ENCODE results near the gene RCE1.
"Not testable (repeated sequence)": the region's sequence is repeated elsewhere in the genome, so short reads cannot be mapped to it uniquely, and the experiment has no call there.

RCE1 gene

GRCh38 chr11:66842896-66843775 lies at the start of gene RCE1:
Gene RCE1, plus strand, starts transcription at chr11:66843441. Its CDS starts 15 bp downstream, at chr11:66843456.
- H3K27ac ChIP-seq, result peak within 1 kb of the TSS; percentile 96
- no peak for TF ChIP-seq CTCF (conservative IDR thresholded peaks at IDR 0.05)
- peak; percentile 95; the same call in 1 of the 2 replicates for TF ChIP-seq ZFX (IDR thresholded peaks at IDR 0.05)

GRCh38 chr11:66799815-66800214 lies 43.4 kb upstream of the RCE1 start:
- not testable (repeated sequence) for H3K27ac ChIP-seq

DNA sequence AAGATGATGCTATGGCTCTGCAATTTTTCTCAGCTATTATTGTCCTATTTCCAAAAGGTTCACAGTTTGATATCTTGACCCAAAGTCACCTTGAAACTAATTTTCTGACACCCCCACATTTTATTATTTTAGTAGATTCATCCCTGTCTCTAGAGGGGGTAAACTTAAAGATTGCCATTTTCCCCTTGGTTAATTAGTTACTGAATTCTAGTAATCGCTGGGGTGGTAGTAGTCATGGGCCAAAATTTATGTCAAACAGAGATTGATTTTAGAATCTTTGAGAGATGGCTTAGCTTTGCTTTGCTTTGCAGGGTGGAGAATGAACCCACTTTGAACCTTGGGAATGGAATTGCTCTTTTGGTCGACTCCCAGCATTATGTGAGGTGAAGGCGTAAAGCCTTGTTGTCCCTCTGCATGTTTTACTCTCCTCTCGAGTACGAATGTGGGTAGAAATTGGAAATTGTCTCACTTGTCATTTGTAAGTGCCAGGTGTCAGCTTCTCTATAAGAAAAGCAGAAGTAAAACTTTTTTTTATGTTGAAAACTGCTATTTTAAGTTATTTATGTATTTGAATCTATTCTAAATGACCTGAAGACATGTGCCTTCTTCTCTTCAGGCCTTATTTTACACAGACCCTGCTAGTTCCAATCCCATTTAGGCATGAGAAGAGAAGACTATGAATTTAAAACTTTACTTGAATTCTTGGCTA lies 42.4 kb upstream of the RCE1 start:
- no peak for TF ChIP-seq CTCF (conservative IDR thresholded peaks at IDR 0.05)
- no peak for TF ChIP-seq ZFX (IDR thresholded peaks at IDR 0.05)
- no peak overlapping the region for H3K27ac ChIP-seq

DNA sequence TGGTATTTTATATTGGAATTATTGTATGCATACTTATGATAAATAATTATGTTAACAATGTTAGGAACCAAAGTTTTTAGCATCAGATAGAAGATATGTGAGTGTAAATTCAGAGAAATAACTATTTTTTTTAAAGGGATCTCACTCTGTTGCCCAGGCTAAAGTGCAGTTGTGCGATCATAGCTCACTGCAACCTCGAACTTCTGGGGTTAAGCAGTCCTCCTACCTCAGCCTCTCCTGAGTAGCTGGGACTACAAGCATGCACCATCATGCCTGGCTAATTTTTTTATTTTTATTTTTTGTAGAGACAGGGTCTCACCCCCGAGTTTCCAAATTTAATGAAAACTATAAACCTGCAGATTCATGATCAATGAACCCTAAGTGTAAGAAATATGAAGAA lies 33.6 kb upstream of the RCE1 start:
- H3K27ac ChIP-seq, result no peak overlapping the region
- no peak for TF ChIP-seq ZFX (IDR thresholded peaks at IDR 0.05)
- no peak for TF ChIP-seq CTCF (conservative IDR thresholded peaks at IDR 0.05)

DNA sequence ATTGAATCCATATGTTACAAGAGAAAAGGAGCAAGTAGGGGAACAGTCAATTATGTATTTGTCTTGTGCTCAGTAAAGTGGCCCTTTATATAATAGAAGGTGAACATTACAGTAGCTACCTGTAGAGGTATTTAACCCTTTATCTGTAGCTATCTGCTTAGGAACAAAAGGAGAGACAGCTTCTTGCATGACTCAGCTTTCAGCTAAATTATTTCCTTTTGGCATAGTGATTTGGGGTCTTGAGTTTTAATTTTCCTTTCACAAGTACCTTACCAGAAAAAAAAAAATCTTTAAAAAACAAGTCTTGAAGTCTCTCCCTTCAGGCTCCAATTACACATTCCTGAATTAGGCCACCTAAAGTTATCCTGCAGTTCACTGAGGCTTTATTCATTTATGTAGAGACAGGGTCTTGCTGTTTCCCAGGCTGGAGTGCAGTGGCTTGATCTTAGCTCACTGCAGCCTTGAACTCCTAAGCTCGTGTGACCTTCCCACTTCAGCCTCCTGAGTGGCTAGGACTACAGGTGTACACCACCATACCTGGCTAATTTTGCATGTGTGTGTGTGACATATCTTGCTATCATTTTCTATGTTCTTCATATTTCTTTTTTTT lies 32.6 kb upstream of the RCE1 start:
- TF ChIP-seq CTCF (conservative IDR thresholded peaks at IDR 0.05), result no peak
- TF ChIP-seq ZFX (IDR thresholded peaks at IDR 0.05), result no peak
- no peak overlapping the region for H3K27ac ChIP-seq

- H3K27ac ChIP-seq, result no peak overlapping the region
- TF ChIP-seq CTCF (conservative IDR thresholded peaks at IDR 0.05), result no peak
- TF ChIP-seq ZFX (IDR thresholded peaks at IDR 0.05), result no peak
These were observed 28.6 kb upstream of the RCE1 start for GRCh38 chr11:66814678-66815077.

DNA sequence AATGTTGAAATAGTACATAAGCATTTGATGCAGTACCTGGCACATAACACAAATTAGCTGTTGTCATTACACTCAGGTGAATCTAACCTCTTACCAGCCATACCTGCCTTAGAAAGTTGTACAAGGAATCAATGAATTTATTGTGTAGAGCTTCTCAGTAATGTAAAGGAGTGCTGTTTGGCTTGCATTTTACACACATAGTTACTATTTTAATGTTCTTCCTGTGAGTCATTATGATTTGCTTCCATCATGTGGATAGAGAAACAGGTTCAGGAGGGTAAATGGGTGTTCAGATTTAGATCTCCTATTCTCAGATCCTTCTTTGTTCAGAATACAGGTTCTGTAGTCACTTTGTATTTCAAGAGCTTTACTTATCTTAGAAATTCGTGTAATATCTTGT lies 27.6 kb upstream of the RCE1 start:
- H3K27ac ChIP-seq, result no peak overlapping the region
- no peak for TF ChIP-seq CTCF (conservative IDR thresholded peaks at IDR 0.05)
- TF ChIP-seq ZFX (IDR thresholded peaks at IDR 0.05), result no peak

All from C4-2B (cell line).